ENCODE data around the gene ETS1. TPM values are rescaled to one million over a fixed set of nuclear protein-coding genes. Genes with fewer than 3 reads are reported as not detected.

Gene ETS1
- total RNA-seq, 4 donors from 2014 or later: 39.5 to 74.4 (median 59.7) TPM

- H3K4me1 ChIP-seq: peaks cover 21 to 42% (median 30%) of the 10 kb centered on the region in 4 donors
Observed at GRCh38 chr11:128525411-128526243, 61.7 kb downstream of the ETS1 start.

DNA sequence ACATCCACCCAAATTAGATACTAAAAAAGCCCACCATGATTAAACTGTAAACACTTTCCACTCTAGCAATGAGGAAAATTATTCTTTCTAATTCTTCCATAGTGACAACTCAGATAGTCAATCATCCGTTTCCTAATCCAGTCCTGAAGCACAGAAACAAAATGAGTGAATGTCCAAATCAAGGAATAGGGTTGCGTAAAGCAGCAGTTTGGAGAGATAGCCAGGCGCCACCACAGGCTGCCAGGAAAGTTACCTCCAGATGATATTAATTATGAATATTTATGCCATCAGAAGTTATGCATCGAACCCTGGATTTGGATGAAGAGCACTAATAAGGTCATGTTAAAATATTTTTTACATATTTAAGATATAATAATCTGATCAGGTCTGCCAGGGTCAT lies 63.2 kb downstream of the ETS1 start:
- H3K27ac ChIP-seq (replicated peaks in 1 of 4): peak overlapping the region; percentile 91 to 97 (median 93)
- 91% methylated on average over 4 of the region's 4 CpGs for WGBS
- H3K27me3 ChIP-seq: no peaks in the 10 kb centered on the region
- no peak overlapping the region for H3K4me3 ChIP-seq
- TF ChIP-seq POLR2A (IDR thresholded peaks at IDR 0.05; ENCODE audit: low read depth) (no peak), EP300 (IDR thresholded peaks at IDR 0.05) (no peak), POLR2AphosphoS5 (IDR thresholded peaks at IDR 0.05) (no peak)
- TF ChIP-seq, protein P1, sequence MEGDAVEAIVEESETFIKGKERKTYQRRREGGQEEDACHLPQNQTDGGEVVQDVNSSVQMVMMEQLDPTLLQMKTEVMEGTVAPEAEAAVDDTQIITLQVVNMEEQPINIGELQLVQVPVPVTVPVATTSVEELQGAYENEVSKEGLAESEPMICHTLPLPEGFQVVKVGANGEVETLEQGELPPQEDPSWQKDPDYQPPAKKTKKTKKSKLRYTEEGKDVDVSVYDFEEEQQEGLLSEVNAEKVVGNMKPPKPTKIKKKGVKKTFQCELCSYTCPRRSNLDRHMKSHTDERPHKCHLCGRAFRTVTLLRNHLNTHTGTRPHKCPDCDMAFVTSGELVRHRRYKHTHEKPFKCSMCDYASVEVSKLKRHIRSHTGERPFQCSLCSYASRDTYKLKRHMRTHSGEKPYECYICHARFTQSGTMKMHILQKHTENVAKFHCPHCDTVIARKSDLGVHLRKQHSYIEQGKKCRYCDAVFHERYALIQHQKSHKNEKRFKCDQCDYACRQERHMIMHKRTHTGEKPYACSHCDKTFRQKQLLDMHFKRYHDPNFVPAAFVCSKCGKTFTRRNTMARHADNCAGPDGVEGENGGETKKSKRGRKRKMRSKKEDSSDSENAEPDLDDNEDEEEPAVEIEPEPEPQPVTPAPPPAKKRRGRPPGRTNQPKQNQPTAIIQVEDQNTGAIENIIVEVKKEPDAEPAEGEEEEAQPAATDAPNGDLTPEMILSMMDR (IDR thresholded peaks at IDR 0.05): no peak
- intact Hi-C loops (cut with DNase I): loop anchor here (5.0 kb wide), 1 partner anchor 102 kb away; no protein-coding TSS in a partner anchor
- H3K9me3 ChIP-seq: no peaks in the 10 kb centered on the region
- peak; percentile 50 for DNase-seq (ENCODE audit: extremely low spot score)
- peaks cover 20 to 52% (median 34%) of the 10 kb centered on the region in 4 donors for H3K4me1 ChIP-seq
- H3K36me3 ChIP-seq: no peaks in the 10 kb centered on the region

More at GRCh38 chr11:128525411-128526243, 61.7 kb downstream of the ETS1 start:
- TF ChIP-seq EP300 (IDR thresholded peaks at IDR 0.05) (no peak), POLR2A (IDR thresholded peaks at IDR 0.05; ENCODE audit: low read depth) (no peak), POLR2AphosphoS5 (IDR thresholded peaks at IDR 0.05) (no peak)
- TF ChIP-seq, protein P1 (IDR thresholded peaks at IDR 0.05): no peak
- 42% methylated on average over 1 of the region's 1 CpG for whole genome bisulfite sequencing
- H3K27ac ChIP-seq (replicated peaks in 1 of 4): peak overlapping the region in 1 of 4 donors; percentile 34
- DNase-seq (ENCODE audit: extremely low spot score): peak; percentile 24
- H3K27me3 ChIP-seq: no peaks in the 10 kb centered on the region
- intact Hi-C loops (cut with DNase I): no loop called here
- no peak overlapping the region for H3K4me3 ChIP-seq
- H3K9me3 ChIP-seq: no peaks in the 10 kb centered on the region
- no peaks in the 10 kb centered on the region for H3K36me3 ChIP-seq

DNA sequence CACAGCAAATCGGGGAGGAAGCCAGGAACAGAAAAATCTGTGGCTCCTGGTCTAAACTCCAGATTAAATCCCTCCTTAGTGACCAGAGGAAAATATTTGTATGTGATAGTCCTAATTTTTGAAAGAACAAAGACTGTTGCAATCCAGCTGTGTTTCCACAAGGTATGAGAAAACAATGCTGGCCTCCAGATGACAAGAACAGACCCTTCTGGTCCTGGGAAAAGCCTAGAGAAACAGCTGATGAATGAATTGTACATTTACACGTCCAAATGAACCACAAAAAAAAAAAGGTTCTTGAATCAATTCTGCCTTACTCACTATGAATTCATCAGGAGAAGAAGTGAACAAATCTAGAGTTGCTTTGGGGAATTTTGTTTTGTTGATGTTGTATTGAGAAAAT lies 63.7 kb downstream of the ETS1 start:
- H3K4me3 ChIP-seq: no peak overlapping the region
- H3K9me3 ChIP-seq: no peaks in the 10 kb centered on the region
- H3K36me3 ChIP-seq: no peaks in the 10 kb centered on the region
- intact Hi-C loops (cut with DNase I): loop anchor here (5.0 kb wide), 1 partner anchor 101 kb away; no protein-coding TSS in a partner anchor
- H3K27me3 ChIP-seq: no peaks in the 10 kb centered on the region
- no peak for TF ChIP-seq EP300 (IDR thresholded peaks at IDR 0.05)
- TF ChIP-seq POLR2AphosphoS5 (IDR thresholded peaks at IDR 0.05): no peak
- TF ChIP-seq, protein P1 (IDR thresholded peaks at IDR 0.05): no peak
- no peak for TF ChIP-seq POLR2A (IDR thresholded peaks at IDR 0.05; ENCODE audit: low read depth)
- peaks cover 25 to 57% (median 40%) of the 10 kb centered on the region in 4 donors for H3K4me1 ChIP-seq
- DNase-seq (ENCODE audit: extremely low spot score): peak; percentile 17
- H3K27ac ChIP-seq (replicated peaks in 1 of 4): peak overlapping the region; percentile 91 to 97 (median 93)
- WGBS: 37% methylated on average over 2 of the region's 2 CpGs

DNA sequence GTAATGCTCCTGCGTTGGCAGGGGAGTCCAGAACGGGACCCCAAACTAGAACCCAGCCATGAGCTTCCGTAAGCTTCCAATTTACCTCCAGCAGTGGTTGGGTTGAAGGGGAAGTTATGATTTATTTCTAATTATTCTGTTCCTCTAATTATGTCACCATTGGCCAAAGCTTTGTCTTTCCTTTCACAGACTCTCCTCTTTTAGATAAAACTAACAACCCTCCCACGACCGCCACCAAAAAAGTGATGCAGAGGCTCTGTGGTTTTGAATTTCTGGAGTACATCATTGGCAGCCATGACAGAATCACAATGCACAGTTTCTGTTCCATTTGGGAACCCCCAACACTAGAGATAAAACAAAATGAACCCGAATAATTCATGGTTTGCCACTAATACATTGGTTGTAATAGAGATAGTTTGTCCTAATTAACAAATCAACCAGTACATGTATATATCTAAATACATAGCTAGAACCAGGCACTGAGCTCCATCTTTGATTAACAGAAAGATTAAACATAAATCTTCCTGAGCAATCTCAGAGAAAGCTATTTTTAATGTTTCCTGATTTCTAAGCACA lies 64.3 kb downstream of the ETS1 start:
- Histone ChIP-seq H3K4me3 (peak overlapping the region; percentile 67 to 88 (median 79)), H3K27me3 (no peaks in the 10 kb centered on the region), H3K4me1 (peaks cover 31 to 63% (median 46%) of the 10 kb centered on the region in 4 donors), H3K36me3 (no peaks in the 10 kb centered on the region), H3K9me3 (no peaks in the 10 kb centered on the region), H3K27ac (replicated peaks in 1 of 4) (peak overlapping the region; percentile 91 to 97 (median 93))
- WGBS: 28% methylated on average over 6 of the region's 6 CpGs
- intact Hi-C loops (cut with DNase I): loop anchor here (5.0 kb wide), 1 partner anchor 101 kb away; no protein-coding TSS in a partner anchor
- TF ChIP-seq, protein P1 (IDR thresholded peaks at IDR 0.05): no peak
- TF ChIP-seq POLR2AphosphoS5 (IDR thresholded peaks at IDR 0.05) (no peak), EP300 (IDR thresholded peaks at IDR 0.05) (no peak), POLR2A (IDR thresholded peaks at IDR 0.05; ENCODE audit: low read depth) (no peak)
- DNase-seq (ENCODE audit: extremely low spot score): no peak
